HEK293 (cell line): Measurements from ENCODE around the gene PDE1C.

Experiments
- CTCF ChIA-PET: fragments of 350-600 bp; formaldehyde crosslinking; extraction: SDS; loops from one replicate; lab custom pipeline; 2021; ENCODE audit warnings: antibody characterized with exemption; lab: Yijun Ruan, JAX
- POLR2A ChIA-PET: fragments of 300-600 bp; formaldehyde crosslinking; extraction: SDS; loops from one replicate; lab custom pipeline; 2020; ENCODE audit warnings: antibody characterized with exemption, inconsistent platforms; lab: Yijun Ruan, JAX
- H3K27ac ChIP-seq: fragments of 200-500 bp; sonication (Bioruptor generic); 2 replicates; pipeline ENCODE4 v1.5.1; 2014; ENCODE audit warnings: low read depth, low read length, control low read depth, inconsistent platforms; ENCODE audit errors: extremely low read depth
- H3K36me3 ChIP-seq, 2 experiments: fragments of 200-500 bp in 1 of 2; sonication (Bioruptor generic) in 1 of 2; 1 replicate in 1 of 2; 2 replicates in 1 of 2; pipeline ENCODE4 v1.5.1; 2014 to 2017; ENCODE audit warnings: inconsistent platforms in 2 of 2, low read length in 2 of 2; ENCODE audit not compliant: control insufficient read depth in 2 of 2, insufficient read depth in 1 of 2
- H3K4me1 ChIP-seq: fragments of 200-500 bp; sonication (Bioruptor generic); 2 replicates; pipeline ENCODE4 v1.5.1; 2014; ENCODE audit warnings: mild to moderate bottlenecking, low read length, inconsistent platforms; ENCODE audit not compliant: control insufficient read depth, insufficient read depth
- H3K4me3 ChIP-seq: 2 replicates; pipeline ENCODE4 v1.5.1; 2011; ENCODE audit warnings: low read depth, mild to moderate bottlenecking, control low read depth, low read length, moderate library complexity
- H3K9me3 ChIP-seq: fragments of 200-500 bp; sonication (Bioruptor generic); 2 replicates; pipeline ENCODE4 v1.5.1; 2014; ENCODE audit warnings: low read depth, low read length, inconsistent platforms; ENCODE audit not compliant: control insufficient read depth, insufficient read depth
- BCL6B ChIP-seq: fragments of 450-650 bp; formaldehyde crosslinking; IDR thresholded peaks from 2 replicates; pipeline ENCODE4 v1.5.1; 2017; ENCODE audit warnings: missing biosample characterization, missing genetic modification characterization
- PRDM10 ChIP-seq: fragments of 450-650 bp; formaldehyde crosslinking; IDR thresholded peaks from 2 replicates; pipeline ENCODE4 v1.5.1; 2016; ENCODE audit warnings: missing biosample characterization, missing genetic modification characterization
- SETDB1 ChIP-seq: IDR thresholded peaks from one replicate; pipeline ENCODE4 v1.6.1; 2017; ENCODE audit warnings: mild to moderate bottlenecking, low read length, moderate library complexity, mixed read lengths; ENCODE audit not compliant: insufficient read length
- TSHZ1 ChIP-seq: fragments of 450-650 bp; formaldehyde crosslinking; IDR thresholded peaks from 2 replicates; pipeline ENCODE4 v1.5.1; 2016; ENCODE audit warnings: missing biosample characterization, missing genetic modification characterization, borderline replicate concordance
- ZBTB21 ChIP-seq: fragments of 450-650 bp; formaldehyde crosslinking; IDR thresholded peaks from 2 replicates; pipeline ENCODE4 v1.5.1; 2017; ENCODE audit warnings: missing biosample characterization, missing genetic modification characterization
- ZBTB8A ChIP-seq: fragments of 450-650 bp; formaldehyde crosslinking; IDR thresholded peaks from 2 replicates; pipeline ENCODE4 v1.5.1; 2016; ENCODE audit warnings: missing biosample characterization, missing genetic modification characterization
- ZNF146 ChIP-seq: fragments of 450-650 bp; formaldehyde crosslinking; IDR thresholded peaks from 2 replicates; pipeline ENCODE4 v1.5.1; 2016; ENCODE audit warnings: missing biosample characterization, missing genetic modification characterization
- ZNF24 ChIP-seq: fragments of 450-650 bp; formaldehyde crosslinking; IDR thresholded peaks from 2 replicates; pipeline ENCODE4 v1.5.1; 2016; ENCODE audit warnings: missing biosample characterization, missing genetic modification characterization
- ZNF513 ChIP-seq: fragments of 450-650 bp; IDR thresholded peaks from 2 replicates; pipeline ENCODE4 v1.5.1; 2018; ENCODE audit warnings: missing biosample characterization, missing genetic modification characterization
- ZNF521 ChIP-seq: fragments of 450-650 bp; formaldehyde crosslinking; IDR thresholded peaks from 2 replicates; pipeline ENCODE4 v1.5.1; 2017; ENCODE audit warnings: missing biosample characterization, mild to moderate bottlenecking, missing genetic modification characterization
- ZNF530 ChIP-seq: fragments of 450-650 bp; formaldehyde crosslinking; IDR thresholded peaks from 2 replicates; pipeline ENCODE4 v1.5.1; 2016; ENCODE audit warnings: low read depth, missing biosample characterization, missing genetic modification characterization
- ZNF600 ChIP-seq: fragments of 450-650 bp; formaldehyde crosslinking; IDR thresholded peaks from 2 replicates; pipeline ENCODE4 v1.5.1; 2016; ENCODE audit warnings: missing biosample characterization, missing genetic modification characterization
- ZNF660 ChIP-seq: fragments of 450-650 bp; IDR thresholded peaks from 2 replicates; pipeline ENCODE4 v1.5.1; 2018; ENCODE audit warnings: missing biosample characterization, mild to moderate bottlenecking, missing genetic modification characterization
- ZNF677 ChIP-seq: fragments of 450-650 bp; IDR thresholded peaks from 2 replicates; pipeline ENCODE4 v1.5.0; 2018; ENCODE audit warnings: missing biosample characterization, mild to moderate bottlenecking, missing genetic modification characterization, moderate library complexity
- ZNF701 ChIP-seq: fragments of 450-650 bp; formaldehyde crosslinking; IDR thresholded peaks from 2 replicates; pipeline ENCODE4 v1.5.1; 2016; ENCODE audit warnings: missing biosample characterization, missing genetic modification characterization
- ZNF747 ChIP-seq: fragments of 450-650 bp; formaldehyde crosslinking; IDR thresholded peaks from 2 replicates; pipeline ENCODE4 v1.5.1; 2016; ENCODE audit warnings: missing biosample characterization, missing genetic modification characterization
- ZNF792 ChIP-seq: fragments of 450-650 bp; formaldehyde crosslinking; IDR thresholded peaks from 2 replicates; pipeline ENCODE4 v1.5.1; 2016; ENCODE audit warnings: missing biosample characterization, missing genetic modification characterization
- TF ChIP-seq, protein P1 (sequence below): fragments of 450-650 bp; formaldehyde crosslinking; IDR thresholded peaks from 2 replicates; pipeline ENCODE4 v1.5.1; 2017; ENCODE audit warnings: missing biosample characterization, missing genetic modification characterization
- TF ChIP-seq, protein P2 (sequence below): fragments of 450-650 bp; formaldehyde crosslinking; IDR thresholded peaks from 2 replicates; pipeline ENCODE4 v1.5.1; 2017; ENCODE audit warnings: missing biosample characterization, missing genetic modification characterization

The PDE1C gene

DNA sequence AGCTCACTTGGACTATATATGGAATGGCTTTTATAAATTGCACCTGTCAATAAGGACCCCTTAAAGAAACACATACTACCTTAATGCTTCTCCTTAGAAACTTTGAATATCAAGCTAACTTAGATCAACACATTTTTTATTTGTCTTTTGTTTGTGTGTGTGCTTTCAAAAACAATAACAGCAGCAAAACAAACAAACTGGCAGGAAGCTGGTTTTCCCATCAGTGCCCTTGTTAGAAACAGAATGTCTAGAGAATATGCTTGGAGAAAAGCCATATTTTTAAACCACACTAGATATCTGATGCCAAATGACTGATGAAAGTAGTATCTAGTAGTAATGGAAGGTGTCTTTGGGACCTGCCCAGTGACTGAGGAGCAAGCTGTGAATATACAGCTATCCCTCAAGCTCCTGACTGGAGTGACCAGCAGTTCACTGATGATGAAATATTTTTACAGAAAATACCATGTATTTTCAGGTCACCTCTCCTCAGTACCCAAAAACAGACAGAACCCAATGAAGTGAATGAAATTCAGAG is 1.0 kb downstream of the PDE1C start (continued):
- no peak for TF ChIP-seq TSHZ1 (tag by site-specific recombination)
- no peak for TF ChIP-seq ZNF677 (tag by site-specific recombination)
- TF ChIP-seq, protein P1, sequence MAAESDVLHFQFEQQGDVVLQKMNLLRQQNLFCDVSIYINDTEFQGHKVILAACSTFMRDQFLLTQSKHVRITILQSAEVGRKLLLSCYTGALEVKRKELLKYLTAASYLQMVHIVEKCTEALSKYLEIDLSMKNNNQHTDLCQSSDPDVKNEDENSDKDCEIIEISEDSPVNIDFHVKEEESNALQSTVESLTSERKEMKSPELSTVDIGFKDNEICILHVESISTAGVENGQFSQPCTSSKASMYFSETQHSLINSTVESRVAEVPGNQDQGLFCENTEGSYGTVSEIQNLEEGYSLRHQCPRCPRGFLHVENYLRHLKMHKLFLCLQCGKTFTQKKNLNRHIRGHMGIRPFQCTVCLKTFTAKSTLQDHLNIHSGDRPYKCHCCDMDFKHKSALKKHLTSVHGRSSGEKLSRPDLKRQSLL (tag by site-specific recombination): no peak

GRCh38 chr7:32068411-32069101 is 1.7 kb downstream of the PDE1C start:
- no peaks in the 10 kb centered on the region for H3K36me3 ChIP-seq
- H3K27ac ChIP-seq: no peak overlapping the region
- POLR2A ChIA-PET: no interaction called here
- H3K4me3 ChIP-seq: no peak overlapping the region
- TF ChIP-seq ZNF792 (tag by site-specific recombination) (no peak), ZBTB8A (no peak), ZNF146 (tag by site-specific recombination) (no peak), ZNF747 (tag by site-specific recombination) (no peak), ZNF530 (tag by site-specific recombination) (no peak), ZNF513 (no peak), SETDB1 (no peak), ZNF701 (tag by site-specific recombination) (no peak), ZNF600 (no peak)
- TF ChIP-seq, protein P2, sequence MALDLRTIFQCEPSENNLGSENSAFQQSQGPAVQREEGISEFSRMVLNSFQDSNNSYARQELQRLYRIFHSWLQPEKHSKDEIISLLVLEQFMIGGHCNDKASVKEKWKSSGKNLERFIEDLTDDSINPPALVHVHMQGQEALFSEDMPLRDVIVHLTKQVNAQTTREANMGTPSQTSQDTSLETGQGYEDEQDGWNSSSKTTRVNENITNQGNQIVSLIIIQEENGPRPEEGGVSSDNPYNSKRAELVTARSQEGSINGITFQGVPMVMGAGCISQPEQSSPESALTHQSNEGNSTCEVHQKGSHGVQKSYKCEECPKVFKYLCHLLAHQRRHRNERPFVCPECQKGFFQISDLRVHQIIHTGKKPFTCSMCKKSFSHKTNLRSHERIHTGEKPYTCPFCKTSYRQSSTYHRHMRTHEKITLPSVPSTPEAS (tag by site-specific recombination): no peak
- TF ChIP-seq, all 188 proteins: peak for 0
- Histone ChIP-seq H3K4me1 (no peaks in the 10 kb centered on the region), H3K9me3 (no peaks in the 10 kb centered on the region)
- CTCF ChIA-PET: no interaction called here

- CTCF ChIA-PET: no interaction called here
- no peaks in the 10 kb centered on the region for H3K9me3 ChIP-seq
- no peak overlapping the region for H3K27ac ChIP-seq
- H3K36me3 ChIP-seq: no peaks in the 10 kb centered on the region
- POLR2A ChIA-PET: no interaction called here
- no peak overlapping the region for H3K4me3 ChIP-seq
- H3K4me1 ChIP-seq: no peaks in the 10 kb centered on the region
- TF ChIP-seq ZNF660 (tag by site-specific recombination) (no peak), ZNF530 (tag by site-specific recombination) (no peak), ZBTB21 (tag by site-specific recombination) (no peak), PRDM10 (tag by site-specific recombination) (no peak), ZNF521 (tag by site-specific recombination) (no peak), ZNF24 (tag by site-specific recombination) (no peak), BCL6B (no peak)
Observed at GRCh38 chr7:32066441-32066840, 3.8 kb downstream of the PDE1C start.
